ENCODE data around the gene SLC37A1. TPM values are rescaled to one million over a fixed set of nuclear protein-coding genes. Genes with fewer than 3 reads are reported as not detected.
"Not testable (repeated sequence)": the region's sequence is repeated elsewhere in the genome, so short reads cannot be mapped to it uniquely, and the experiment has no call there.

The SLC37A1 gene
- polyA plus RNA-seq, 1 donor = 2.7 TPM

GRCh38 chr21:42592156-42592820 lies 78.6 kb downstream of the SLC37A1 start:
- no peak for DNase-seq (ENCODE audit: low read depth)

- DNase-seq (ENCODE audit: low read depth) = no peak
Measured at GRCh38 chr21:42593007-42593814, 79.6 kb downstream of the SLC37A1 start.

- no peak for DNase-seq (ENCODE audit: low read depth)
Measured at GRCh38 chr21:42594616-42595282, 81.1 kb downstream of the SLC37A1 start.

GRCh38 chr21:42595283-42596187 lies 81.9 kb downstream of the SLC37A1 start:
- no peak for DNase-seq (ENCODE audit: low read depth)

- DNase-seq (ENCODE audit: low read depth) = no peak
Measured at GRCh38 chr21:42596657-42597056, 83.0 kb downstream of the SLC37A1 start.

GRCh38 chr21:42597487-42598158 lies 84.0 kb downstream of the SLC37A1 start:
- DNase-seq (ENCODE audit: low read depth) = no peak

GRCh38 chr21:42598159-42598735 lies 84.6 kb downstream of the SLC37A1 start:
- no peak for DNase-seq (ENCODE audit: low read depth)

GRCh38 chr21:42599486-42599885 lies 85.8 kb downstream of the SLC37A1 start:
- no peak for DNase-seq (ENCODE audit: low read depth)

GRCh38 chr21:42599962-42600361 lies 86.3 kb downstream of the SLC37A1 start:
- DNase-seq (ENCODE audit: low read depth) = no peak

GRCh38 chr21:42601656-42602055 lies 88.0 kb downstream of the SLC37A1 start:
- no peak for DNase-seq (ENCODE audit: low read depth)

- no peak for DNase-seq (ENCODE audit: low read depth)
Measured at GRCh38 chr21:42607102-42607501, 93.5 kb downstream of the SLC37A1 start.

- DNase-seq (ENCODE audit: low read depth) = no peak
Measured at GRCh38 chr21:42607525-42608102, 94.0 kb downstream of the SLC37A1 start.

- DNase-seq (ENCODE audit: low read depth) = no peak
Measured at GRCh38 chr21:42608446-42608845, 94.8 kb downstream of the SLC37A1 start.

- DNase-seq (ENCODE audit: low read depth) = no peak
Measured at GRCh38 chr21:42609811-42610210, 96.2 kb downstream of the SLC37A1 start.

GRCh38 chr21:42611852-42612251 lies 98.2 kb downstream of the SLC37A1 start:
- DNase-seq (ENCODE audit: low read depth) = no peak

- DNase-seq (ENCODE audit: low read depth) = no peak
Measured at GRCh38 chr21:42612390-42612789, 98.7 kb downstream of the SLC37A1 start.

GRCh38 chr21:42613756-42614155 lies 100.1 kb downstream of the SLC37A1 start:
- DNase-seq (ENCODE audit: low read depth) = no peak

GRCh38 chr21:42614396-42614795 lies 100.7 kb downstream of the SLC37A1 start:
- no peak for DNase-seq (ENCODE audit: low read depth)

- no peak for DNase-seq (ENCODE audit: low read depth)
Measured at GRCh38 chr21:42614811-42615351, 101.2 kb downstream of the SLC37A1 start.

GRCh38 chr21:42615377-42615776 lies 101.7 kb downstream of the SLC37A1 start:
- not testable (repeated sequence) for DNase-seq (ENCODE audit: low read depth)

All from forelimb muscle (tissue), 1 donor.